ENCODE measurements around the gene TOLLIP.
A peak's percentile ranks its signal among the peaks of the same experiment; 100 is the strongest.
"Not testable (repeated sequence)": the region's sequence is repeated elsewhere in the genome, so short reads cannot be mapped to it uniquely, and the experiment has no call there.

Gene TOLLIP

DNA sequence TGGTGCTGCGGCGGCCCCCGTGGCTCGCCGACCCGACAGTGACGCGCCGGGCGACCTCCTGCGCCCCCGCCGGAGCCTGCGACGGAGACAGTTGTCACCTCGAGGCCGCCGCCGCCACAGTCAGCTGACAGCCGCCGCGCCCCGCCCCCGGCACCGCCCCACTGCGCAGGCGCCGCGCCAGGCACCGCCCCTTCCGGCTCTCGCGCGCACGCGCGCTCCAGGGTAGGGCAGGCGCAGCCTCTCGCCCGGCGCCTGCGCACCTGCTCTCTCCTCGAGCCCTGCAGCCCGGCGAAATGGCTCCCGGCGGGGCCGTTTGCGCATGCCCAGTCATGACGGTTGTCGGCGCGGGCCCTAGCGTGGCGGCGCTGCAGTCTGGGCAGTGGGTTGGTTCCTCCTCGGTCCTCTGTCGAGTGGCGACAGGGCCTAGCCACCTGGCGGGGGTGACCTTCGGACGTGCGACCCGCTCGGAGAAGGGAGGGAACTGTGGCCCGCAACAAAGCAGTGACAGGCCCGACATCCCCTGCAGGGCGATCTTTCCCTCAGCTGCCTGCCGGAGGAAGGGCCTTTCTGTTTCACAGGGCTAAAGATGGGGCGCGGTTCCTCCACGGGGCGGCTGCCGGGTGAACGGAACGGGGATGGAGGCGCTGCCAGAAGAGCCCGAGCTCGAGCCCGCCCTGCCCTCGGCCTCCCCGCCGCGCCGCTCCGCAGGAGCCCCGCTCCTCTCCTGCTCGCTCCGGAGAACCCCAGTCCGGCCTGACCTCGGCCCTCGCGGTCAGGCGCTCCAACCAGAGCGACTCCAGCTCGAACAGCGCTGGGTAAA, at the start of gene TOLLIP:
Gene TOLLIP, minus strand, starts transcription at position 135 of the 820 bp plus-strand sequence. Its CDS starts 134 bp downstream, at position 1.
- H3K4me3 ChIP-seq (replicated peaks in 1 of 2; ENCODE audit: low read depth in 2 of 2, low read length in 2 of 2): peak within 1 kb of the TSS; percentile 75 to 86
- peak; percentile 5 for TF ChIP-seq CTCF (IDR thresholded peaks at IDR 0.05; ENCODE audit: low read depth, low read length)
- DNase-seq (ENCODE audit: low read depth in 2 of 2): peak; percentile 90 to 93

- DNase-seq (ENCODE audit: low read depth in 2 of 2); H3K4me3 ChIP-seq (replicated peaks in 1 of 2; ENCODE audit: low read depth in 2 of 2, low read length in 2 of 2): not testable (repeated sequence)
Measured at GRCh38 chr11:1358931-1359330, 49.5 kb upstream of the TOLLIP start.

- no peak for TF ChIP-seq CTCF (IDR thresholded peaks at IDR 0.05; ENCODE audit: low read depth, low read length)
- peak in 1 of 2 donors; percentile 51 for DNase-seq (ENCODE audit: low read depth in 2 of 2)
- no peak overlapping the region for H3K4me3 ChIP-seq (replicated peaks in 1 of 2; ENCODE audit: low read depth in 2 of 2, low read length in 2 of 2)
Measured at GRCh38 chr11:1358286-1358685, 48.9 kb upstream of the TOLLIP start.

DNA sequence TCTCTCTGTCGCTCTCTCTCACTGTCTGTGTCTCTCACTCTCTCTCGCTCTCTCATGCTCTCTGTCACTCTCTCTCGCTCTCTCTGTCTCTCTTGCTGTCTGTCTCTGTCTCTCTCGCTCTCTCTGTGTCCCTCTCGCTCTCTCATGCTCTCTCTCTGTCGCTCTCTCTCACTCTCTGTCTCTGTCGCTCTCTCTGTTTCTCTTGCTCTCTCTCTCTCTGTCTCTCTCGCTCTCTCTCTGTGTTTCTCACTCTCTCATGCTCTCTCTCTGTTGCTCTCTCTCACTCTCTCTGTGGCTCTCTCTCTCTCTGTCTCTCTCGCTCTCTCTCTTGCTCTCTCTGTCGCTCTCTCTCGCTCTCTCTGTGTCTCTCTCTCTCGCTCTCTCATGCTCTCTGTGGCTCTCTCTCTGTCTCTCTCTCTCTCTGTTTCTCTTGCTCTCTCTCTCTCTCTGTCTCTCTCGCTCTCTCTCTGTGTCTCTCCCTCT, 47.1 kb upstream of the TOLLIP start:
- no peak for TF ChIP-seq CTCF (IDR thresholded peaks at IDR 0.05; ENCODE audit: low read depth, low read length)
- no peak overlapping the region for H3K4me3 ChIP-seq (replicated peaks in 1 of 2; ENCODE audit: low read depth in 2 of 2, low read length in 2 of 2)
- no peak for DNase-seq (ENCODE audit: low read depth in 2 of 2)

GRCh38 chr11:1356007-1356435, 46.6 kb upstream of the TOLLIP start:
- DNase-seq (ENCODE audit: low read depth in 2 of 2): peak in 1 of 2 donors; percentile 34
- TF ChIP-seq CTCF (IDR thresholded peaks at IDR 0.05; ENCODE audit: low read depth, low read length): no peak
- H3K4me3 ChIP-seq (replicated peaks in 1 of 2; ENCODE audit: low read depth in 2 of 2, low read length in 2 of 2): no peak overlapping the region

- DNase-seq (ENCODE audit: low read depth in 2 of 2): no peak
- TF ChIP-seq CTCF (IDR thresholded peaks at IDR 0.05; ENCODE audit: low read depth, low read length): no peak
- H3K4me3 ChIP-seq (replicated peaks in 1 of 2; ENCODE audit: low read depth in 2 of 2, low read length in 2 of 2): no peak overlapping the region
Measured at GRCh38 chr11:1354125-1354938, 44.9 kb upstream of the TOLLIP start.

Data from cardiac fibroblast (primary cell).